GM19324 (cell line): ENCODE results near the gene TMEM18.

ENCODE experiments used
- ATAC-seq: cut with Tn5 transposase; IDR thresholded peaks from one replicate; pipeline ENCODE4 v1.9.1; 2021; ENCODE audit warnings: mild to moderate bottlenecking, moderate library complexity; ENCODE audit not compliant: unreplicated experiment, low FRiP score

Gene TMEM18

DNA sequence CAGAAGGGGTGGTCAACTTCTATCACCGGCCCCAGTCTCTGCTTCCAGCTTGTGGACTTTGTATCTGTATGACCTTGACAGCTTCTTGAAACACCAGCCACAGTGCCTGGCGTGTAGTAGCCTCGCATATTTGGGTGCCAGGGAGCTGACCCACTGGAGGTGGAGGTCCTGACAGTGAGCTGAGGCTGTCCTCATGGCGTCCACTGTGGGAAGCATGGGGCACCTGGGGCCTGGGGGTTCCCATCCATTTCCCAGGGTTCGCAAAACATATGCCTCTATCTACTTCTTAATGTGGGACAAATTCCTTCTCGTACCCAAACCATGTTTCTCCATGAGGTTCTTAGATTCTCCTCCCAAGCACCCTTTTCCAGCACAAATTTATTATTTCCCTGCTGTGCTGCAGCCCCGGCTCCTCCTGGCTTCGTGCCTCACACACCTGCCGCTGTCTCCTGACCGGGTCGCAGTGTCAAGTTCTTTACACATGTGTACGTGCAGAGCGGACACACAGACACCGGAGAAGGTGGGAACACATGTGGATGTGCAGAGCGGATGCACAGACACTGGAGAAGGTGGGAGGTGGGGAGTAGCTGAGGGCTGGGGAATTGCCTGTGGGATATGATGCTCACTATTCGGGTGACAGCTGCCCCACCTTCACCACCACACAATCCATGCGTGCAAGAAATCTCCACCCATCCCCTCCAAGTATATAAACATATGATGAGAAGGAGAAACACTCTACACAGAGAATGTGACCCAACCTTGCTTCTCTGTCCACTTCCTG lies 23.4 kb downstream of the TMEM18 start:
- no peak for ATAC-seq

DNA sequence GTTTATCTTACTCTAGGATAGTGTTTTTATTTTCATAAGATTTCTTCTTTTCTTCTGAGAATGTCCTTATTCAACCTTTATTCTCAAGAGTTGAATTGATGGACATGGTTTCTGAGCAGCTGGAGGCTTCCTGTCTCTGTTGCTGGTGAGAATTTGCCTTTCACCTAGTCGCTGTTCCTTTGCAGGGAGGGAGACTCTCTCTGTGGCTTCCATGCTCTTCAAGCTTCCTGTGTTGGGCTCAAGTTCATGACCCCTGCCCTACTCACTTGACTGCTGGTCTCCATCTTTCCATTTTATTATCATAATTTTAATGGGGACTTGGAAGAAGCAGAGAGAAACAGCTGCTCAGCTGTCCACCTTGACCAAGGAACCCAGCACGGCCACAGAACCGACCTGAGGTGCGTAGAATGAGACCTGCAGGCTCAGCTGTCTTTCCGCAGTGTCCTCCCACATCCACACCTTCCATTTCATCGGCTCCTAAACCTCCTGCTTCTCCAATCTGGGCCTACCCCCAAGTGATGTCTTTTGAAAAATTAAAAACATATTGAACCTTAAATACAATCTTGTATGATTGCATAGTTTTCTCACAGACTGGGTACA lies 24.2 kb downstream of the TMEM18 start:
- ATAC-seq: no peak

DNA sequence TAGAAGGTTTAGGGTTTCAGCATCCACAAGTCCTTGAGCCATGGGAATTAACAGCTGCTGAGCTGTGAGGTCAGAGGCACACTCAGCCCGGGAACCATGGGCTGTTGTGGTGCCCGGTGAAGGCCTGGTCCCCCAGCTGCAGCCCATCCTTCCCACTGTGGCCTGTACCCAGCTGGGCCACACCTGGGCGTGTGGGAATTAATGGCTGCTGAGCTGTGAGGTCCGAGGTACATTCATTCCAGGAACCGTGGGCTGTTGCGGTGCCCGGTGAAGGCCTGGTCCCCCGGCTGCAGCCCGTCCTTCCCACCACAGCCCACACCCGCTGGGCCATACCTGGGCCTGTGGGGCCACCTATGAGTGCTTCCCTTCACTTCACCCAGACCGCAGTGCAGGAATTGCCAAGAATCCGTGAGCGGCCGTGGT lies 25.2 kb downstream of the TMEM18 start:
- no peak for ATAC-seq

DNA sequence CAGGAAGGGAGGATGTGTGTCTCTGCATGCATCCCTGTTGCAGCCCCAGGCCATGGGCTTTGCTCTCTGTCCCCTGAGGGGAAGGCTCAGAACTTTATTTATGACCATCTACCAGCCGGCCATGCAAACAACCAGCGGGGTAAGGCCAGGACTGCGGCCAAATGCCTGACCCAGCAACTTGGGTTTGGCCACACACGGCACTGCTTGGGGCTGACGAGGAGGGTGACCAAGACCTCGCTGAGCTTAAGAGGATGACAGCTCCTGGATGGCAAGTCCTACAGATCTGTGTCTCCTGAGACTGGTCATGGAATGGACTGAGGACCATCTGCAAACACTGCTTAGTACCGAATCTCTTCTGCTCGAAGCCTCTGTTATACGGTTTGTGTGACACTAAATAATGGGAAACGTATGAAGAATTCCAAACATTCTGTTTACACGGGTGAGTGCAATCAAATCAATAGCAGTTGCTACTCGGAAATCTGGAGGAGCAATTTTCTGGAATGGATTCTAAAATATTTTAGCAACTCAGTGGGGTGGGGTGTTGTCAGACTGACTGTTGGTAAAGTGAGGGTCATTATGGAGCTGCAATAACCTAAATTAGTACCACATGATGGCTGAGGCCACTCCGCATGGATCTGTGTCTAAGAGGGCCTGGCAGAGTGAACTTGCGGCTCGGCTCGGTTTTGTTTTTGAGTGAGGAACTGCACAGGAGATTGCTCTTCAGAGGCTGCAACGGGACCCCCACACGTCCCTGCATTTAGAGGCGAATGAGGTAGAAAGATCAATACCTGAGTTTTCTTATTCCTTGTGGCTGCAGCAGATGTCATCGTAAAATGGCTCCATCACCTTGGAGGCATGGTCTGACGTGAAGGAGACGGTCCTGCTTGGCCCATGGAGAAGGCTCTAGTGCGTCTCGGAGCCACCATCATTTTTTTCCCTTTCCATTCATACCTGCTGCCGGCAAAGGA lies 26.6 kb downstream of the TMEM18 start:
- ATAC-seq: no peak

DNA sequence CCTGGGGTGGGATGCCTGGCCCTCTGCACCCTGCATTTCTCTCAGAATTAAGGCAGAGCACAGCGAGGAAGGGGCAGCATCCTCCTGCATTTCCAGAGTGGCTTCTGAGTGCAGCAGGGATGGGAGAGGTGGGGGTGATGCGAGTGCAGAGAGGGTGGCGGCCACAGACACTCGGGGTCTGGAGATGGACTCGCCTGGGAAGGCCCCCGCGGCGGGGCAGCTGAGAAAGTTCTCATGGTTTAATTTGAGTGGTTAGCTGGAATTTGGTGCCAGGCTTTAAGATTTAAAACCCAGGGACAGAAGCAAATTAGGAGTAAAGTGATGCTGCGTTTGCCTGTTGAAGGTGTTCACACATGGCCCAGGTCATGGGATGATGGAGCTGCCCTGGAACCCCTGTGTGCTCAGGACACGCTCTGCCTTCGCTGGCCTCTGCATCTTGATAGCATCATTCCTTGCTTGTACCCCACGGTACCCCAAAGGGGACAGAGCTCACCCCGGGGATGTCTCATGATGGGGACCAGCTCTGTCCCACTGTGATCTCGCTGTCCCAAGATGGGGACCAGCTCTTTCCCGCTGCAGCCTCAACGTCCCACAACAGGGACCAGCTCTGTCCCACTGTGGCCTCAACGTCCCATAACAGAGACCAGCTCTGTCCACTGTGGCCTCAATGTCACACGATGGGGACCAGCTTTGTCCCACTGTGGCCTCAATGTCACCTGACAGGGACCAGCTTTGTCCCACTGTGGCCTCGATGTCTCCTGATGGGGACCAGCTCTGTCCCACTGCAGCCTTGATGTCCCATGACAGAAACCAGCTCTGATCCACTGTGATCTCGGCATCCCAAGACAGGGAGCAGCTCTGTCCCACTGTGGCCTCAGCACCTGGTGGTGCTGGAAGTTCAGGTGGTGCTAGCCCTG lies 27.5 kb downstream of the TMEM18 start:
- ATAC-seq: no peak

DNA sequence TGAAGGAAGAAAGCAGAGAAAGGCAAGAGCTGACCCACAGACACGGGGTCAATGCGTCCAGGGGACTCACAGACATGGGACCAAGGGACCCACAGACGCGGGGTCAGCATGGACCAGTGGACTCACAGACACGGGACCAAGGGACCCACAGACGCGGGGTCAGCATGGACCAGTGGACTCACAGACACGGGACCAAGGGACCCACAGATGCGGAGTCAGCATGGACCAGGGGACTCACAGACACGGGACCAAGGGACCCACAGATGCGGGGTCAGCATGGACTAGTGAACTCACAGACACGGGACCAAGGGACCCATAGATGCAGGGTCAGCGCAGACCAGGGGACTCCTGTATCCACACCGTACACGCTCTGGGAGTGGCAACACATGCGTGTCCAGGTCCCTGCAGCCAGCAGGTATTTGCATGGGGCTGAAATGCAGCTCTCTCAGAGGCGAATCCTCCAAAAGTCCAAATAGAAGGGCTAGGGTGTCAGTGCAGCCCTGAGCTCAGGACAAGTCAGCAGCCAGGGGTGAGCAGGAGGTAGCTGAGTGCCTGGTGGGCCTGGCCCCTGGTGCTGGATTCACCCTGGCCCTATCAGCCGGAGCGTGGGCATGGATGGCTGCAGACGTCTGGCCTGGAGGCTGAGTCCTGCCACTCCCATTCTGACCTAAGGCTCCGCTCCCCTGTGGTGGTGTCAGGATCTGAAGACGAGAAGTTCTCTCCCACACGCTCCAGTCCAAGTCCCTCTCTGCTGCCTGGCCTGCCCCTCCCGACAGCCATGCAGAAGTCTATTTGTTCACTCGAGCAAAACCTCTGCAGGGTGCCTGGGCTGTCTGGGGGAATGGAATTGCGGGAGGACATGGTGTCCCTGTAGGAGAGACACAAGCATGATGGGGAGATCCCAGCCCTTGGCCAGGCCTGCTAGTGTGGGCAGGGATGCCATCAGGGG lies 28.5 kb downstream of the TMEM18 start:
- ATAC-seq: no peak

DNA sequence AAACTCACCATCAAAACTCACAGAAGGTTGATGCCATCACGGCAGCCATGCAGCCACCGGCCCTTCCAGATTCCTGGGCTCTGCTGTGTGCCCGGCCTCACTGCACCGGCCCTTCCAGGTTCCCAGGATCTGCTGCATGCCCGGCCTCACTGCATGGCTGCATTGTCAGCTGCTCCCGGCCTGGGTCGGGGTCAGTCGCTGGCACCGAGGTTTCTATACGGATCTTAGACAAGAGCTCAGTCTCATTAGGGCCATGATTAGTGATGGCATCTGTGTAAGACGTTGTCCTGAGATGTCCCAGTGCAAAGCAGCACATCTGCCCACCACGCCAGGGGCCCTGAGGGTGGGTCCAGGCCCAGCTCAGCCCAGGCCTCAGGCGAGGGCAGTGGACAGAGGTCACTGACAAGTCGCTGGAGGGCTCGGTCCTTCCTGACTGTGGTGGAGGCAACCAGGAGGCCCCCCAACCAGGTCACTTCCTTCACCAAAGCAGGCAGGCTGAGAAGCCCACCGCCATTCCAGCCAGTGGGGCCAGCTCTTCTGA lies 29.4 kb downstream of the TMEM18 start:
- no peak for ATAC-seq

DNA sequence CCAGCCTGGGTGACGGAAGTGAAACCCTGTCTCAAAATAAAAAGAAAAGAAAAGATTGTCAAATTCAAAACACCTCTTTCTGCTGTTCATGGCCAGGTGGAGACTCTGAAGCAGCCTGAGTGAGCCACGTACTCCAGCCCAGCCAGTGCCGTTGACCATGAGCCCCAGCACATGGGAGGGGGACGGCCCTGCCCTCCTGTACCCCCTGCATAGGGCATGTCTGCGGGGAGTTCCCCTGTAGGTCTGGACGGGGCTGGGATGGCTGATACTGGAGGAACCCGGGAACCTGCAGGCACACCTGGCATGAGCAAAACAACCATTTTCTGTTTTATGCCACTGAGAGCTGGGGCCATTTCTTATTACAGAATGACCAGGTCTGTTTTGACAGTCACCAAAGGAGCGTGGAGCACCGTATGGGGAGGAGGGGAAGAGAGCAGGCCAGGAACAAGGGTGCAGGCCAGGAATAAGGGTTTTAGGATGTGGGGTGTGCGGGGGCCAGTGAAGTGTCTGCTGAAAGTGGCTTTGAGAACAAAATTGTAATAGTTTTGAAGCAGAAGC lies 30.1 kb downstream of the TMEM18 start:
- no peak for ATAC-seq

DNA sequence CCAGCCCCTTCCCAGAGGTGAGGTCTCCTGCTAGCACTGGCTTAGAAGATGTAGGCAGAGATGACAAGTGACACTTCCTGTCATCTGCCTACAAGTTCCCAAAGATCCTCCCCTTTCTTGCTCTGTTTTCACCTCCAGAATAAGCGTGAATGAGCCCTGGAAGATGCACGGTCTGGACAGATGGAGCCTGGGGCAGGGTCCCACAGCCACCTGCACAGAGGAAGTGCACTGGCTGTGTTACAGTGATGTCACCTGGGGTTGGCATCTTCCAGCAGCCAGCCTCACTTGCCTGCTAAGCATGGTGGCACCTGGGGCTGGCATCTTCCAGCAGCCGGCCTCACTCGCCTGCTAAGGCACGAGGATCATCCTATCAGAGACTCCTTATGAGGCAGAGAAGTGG lies 32.3 kb downstream of the TMEM18 start:
- no peak for ATAC-seq

DNA sequence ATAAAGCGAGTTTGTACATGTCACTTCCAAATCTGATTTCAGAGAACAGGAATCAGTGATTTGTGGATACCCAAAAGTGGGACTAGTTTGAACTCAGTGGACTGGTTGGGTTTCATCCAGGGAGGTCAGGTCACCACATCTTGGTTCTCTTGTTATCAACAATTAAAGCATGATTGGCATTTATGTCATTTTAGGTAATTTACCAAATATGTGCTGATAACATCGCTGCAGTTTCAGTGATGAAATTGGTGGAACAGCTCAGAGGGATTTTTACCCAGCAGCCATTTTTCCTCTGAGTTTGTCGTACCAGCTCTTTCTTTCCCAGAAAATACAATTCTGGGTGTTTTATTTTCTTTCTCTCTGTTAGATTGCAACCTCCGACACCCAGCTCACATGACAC lies 33.4 kb downstream of the TMEM18 start:
- ATAC-seq: no peak

DNA sequence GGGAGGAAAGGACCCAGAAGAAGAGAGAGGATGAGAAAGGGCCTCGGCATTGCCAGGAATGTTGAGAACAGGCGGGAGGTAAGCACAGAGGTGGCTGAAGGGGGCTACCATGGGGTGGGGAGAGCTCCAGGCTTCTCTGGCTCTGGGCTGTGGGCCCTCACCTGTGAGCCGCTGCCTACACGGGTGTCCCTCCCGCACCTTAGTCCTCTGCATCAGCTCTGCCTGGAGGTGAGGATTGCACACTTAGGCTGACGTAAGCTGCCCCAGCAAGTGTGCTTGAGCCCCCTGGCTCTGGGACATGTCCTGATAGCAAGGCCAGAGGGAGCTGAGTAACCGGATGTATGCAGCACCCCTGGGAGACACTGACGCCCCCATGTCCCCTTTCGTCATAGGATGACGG lies 33.9 kb downstream of the TMEM18 start:
- no peak for ATAC-seq

DNA sequence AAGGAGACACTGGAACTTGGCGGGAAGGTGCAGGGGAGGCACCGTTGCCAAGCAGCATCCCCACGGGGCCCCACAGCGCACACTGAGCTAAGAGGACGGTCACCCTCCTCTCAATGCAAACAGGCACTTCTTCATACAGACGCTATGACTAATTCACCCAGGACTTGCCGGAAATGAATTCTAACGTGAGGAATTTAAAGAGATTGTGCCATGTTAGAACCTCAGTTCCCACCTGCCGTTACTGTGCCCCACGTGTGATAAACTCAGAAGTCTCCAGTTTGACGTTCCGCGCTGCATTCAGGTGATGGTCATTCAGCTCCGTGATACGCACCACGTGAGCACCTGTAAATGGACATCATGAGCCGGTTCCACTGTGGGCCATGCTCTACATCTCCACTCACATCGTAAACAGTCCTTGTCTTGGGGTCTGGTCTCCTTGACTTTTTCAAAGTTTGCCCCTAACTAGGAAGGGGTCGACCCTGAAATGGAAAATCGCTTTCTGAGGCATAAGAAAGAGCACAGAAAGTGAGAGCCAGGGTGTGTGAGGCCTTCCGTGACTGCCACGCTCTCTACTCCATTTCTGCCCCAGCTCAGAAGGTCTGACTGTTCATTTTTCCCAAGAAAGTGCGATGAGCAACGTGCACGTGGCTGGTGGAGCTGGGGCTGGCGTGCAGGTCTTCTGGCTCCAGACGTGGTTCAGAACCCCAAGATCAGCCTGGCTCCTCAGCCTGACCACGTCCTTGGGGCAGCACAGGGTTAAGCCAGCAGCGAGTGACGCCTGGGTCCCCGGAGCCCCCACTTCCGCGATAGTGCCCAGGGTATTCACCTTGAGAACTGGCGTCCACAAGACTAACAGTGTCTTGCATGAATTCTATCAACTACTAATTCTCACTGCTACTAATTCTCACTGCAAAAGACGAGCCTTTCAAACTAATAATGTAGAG lies 35.1 kb downstream of the TMEM18 start:
- ATAC-seq: no peak

DNA sequence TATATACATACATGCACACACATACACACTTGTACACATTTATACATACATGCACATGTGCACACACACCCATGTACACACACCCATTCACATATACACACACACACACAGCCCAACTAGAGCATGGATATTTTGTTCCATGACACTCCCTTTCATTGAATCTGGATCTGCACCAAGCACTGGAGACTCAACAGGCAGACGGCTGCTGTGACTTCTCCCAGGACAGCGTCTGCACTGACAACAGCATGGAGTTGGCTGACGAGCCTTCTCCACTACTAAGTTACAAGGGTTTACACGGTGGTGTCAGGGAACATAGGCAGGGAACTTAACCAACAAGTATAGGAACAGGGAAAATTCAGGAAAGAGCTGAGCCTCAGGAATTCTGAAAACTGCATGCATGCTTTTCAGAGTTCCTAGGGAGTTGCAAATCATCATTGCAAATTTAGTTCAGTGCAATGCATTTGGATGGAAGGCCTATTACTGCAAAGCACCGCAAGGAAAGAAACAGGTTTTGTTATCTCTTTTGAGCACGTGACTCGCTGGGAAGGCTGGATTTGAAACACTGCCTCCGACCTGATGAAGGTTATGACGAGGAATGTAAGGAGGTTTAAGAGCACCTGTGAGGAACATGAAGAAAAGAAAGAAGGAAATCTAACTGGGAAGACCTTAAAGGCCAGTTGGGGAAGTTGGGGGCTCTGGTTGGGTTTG lies 35.9 kb downstream of the TMEM18 start:
- no peak for ATAC-seq

DNA sequence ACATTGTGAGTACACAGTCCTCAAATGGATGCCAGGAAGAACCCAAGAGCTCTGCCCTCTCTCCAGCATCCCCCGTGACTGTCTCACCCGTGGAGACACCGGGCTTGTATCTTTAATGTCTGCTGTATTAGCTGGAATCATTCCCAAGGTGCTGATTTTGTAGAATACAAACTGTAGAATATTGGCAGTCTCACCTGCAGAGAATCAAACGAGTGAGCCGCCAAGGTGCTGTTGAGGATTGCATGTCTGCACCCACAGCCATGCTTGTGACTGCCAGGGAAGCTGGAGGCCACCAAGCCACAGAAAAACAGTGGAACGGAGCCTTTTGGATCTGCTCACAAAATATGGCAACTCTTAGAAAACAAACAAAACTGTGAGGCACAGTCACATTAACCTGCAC lies 37.5 kb downstream of the TMEM18 start:
- ATAC-seq: no peak

DNA sequence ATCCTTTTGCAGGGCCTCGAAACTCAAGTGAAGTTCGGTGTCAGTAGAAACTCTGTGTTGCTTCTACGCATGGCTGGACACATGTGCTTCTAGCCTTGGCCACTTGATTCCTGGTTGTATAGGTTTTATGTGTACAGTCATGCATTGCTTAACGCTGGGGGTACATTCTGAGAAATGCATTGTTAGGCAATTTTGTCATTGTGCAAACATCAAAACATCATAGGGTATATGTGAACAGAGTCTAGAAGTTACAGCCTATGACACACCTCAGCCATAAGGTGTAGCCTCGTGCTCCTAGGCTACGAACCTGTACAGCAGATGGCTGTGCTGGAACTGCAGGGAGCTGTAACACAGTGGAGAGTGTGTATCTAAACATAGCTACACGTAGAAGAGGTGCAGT lies 39.4 kb downstream of the TMEM18 start:
- no peak for ATAC-seq

DNA sequence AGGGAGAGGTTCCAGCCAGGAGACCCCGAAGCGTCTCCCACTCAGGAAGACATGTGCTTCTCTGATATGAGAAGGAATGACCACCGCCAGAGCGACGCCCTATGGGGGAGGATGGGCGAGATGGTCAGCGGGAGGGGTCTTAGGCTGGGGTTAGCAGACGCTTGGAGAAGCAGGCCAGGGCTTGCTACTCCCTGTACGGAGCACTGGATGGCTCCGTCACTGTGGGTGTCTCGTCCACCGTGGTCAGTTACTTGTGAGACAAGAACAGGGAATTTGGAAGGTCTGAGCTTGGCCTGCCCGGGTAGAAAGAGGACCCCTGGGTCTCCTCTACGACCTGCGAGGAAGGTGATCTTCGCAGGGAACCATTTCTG lies 39.8 kb downstream of the TMEM18 start:
- no peak for ATAC-seq
